DMS79 (cell line): ENCODE data around the gene FBLN2.

Experiments used
- DNase-seq: peaks from one replicate; lab custom pipeline; 2025; lab: John Stamatoyannopoulos, UW

The FBLN2 gene

DNA sequence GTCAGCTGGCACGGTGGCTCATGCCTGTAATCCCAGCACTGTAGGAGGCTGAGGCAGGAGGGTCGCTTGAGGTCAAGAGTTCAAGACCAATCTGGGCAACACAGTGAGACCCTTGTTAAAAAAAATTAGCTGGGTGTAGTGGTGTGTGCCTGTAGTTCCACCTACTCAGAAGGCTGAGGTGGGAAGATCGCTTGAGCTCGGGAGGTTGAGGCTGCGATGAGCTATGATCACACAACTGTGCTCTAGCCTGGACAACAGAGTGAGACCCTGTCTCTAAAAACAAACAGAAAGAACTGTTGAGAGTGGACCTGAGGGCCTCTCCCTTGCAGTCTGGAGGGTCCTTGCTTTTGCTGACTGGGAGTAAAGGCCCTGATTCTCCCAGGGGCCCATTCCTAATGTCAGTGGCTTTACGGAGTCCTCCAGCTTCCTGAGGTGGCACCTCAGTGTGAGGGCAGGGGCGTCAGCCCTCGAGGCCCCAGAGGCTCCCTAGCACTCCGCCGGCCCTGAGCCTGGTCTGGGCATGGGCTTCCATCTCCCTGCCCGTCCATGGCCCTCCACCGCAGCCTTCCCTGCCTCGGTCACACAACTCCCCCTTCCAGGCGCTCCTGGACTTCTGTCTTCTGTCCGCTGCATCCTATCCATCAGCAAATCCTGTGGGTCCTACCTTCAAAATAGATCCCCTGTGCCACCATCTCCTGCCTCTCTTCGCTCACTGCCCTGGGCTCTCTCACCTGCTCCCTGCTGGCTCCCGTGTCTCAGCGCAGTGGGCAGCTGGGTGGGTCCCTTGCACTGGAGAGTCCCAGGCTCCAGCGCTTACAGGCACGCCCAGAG is 19.0 kb downstream of the FBLN2 start:
- no peak for DNase-seq

DNA sequence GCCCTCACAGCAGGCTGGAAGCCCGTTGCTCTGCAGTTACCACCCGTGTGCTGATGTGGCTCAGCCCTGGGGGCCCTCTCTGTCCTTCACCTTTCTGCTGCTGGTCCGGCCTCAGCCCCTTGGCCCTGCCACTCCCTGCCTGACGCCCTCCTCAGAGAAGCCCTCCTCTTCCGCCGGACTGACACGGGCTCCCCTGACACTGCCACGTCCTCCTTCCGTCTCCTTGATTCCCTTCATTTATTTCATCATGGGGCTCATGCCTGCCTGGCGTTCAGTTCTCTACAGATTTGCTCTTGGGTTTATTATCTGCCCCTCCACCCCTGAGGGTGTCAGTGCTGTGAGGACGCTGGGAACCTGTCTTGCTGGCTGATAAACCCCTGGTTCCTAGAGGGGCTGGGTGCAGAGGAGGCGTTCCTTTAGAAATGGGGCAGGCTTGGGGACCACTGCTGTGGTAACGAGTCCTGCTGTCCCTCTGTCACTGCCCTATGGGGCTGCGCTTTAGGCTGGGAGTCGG is 19.6 kb downstream of the FBLN2 start:
- DNase-seq, result no peak

DNA sequence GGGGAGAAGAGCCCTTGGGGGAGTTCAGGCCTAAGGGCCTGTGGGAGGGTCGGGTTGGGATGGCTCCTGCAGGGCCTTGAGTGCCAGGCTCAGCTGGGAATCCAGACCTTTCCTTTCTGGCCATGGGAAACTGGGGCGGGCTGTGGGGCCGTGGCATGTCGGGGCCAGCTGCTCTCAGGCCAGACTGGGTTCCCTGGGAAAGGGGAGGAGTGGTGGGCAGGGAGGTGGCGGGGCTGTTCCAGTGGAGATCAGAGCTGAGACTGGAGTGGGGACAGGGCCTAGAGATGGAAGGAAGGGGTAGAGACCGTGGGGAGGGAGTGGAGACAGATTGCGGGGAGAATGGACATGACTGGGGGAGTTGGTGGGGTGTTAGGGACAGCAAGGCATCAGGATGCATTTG is 20.3 kb downstream of the FBLN2 start:
- no peak for DNase-seq

DNA sequence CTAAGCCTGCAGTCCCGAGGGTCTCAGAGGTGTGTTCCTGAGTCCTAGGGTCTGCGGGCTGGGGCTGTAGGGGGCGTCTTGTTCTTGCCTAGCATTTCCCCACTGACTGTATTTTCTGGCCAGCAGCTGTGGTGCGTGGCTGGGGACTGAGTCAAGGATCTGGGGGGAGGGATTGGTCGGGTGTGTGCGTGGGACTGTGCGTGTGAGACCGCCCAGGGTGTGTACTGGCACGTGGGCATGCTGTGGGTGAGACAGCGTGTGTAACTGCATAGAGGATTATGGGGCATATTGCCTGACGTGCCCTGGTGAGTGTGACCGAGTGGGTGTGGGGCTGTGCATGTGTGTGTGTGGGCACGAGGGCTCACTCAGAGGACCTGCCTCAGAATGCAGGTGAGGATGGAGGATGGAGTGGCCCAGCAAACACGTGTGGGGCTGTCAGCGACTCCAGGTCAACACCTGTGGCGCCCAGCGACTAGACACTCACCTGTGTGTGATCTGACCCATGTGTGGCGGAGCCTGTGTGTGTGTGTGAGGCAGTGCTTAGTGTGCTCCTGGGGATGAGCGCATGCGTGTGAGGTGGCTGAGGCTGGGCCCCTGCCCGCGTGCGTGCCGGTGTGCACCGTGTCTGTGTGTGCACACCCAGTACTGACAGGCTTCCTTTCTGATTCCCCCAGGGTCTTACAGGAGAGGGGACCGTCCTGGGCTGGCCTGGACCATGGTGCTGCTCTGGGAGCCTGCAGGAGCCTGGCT is 20.9 kb downstream of the FBLN2 start:
- DNase-seq, result no peak

DNA sequence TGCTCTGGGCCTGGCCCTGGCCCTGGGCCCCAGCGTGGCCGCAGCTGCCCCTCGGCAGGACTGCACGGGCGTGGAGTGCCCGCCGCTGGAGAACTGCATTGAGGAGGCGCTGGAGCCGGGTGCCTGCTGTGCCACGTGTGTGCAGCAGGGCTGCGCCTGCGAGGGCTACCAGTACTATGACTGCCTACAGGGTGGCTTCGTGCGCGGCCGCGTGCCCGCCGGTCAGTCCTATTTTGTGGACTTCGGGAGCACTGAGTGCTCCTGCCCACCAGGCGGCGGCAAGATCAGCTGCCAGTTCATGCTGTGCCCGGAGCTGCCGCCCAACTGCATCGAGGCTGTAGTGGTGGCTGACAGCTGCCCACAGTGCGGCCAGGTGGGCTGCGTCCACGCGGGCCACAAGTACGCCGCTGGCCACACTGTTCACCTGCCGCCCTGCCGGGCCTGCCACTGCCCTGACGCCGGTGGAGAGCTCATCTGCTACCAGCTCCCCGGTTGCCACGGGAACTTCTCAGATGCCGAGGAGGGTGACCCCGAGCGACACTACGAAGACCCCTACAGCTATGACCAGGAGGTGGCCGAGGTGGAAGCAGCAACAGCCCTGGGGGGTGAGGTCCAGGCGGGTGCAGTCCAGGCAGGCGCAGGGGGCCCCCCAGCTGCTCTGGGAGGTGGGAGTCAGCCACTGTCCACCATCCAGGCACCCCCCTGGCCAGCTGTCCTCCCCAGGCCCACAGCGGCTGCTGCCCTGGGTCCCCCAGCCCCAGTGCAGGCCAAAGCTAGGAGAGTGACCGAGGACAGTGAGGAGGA is 21.7 kb downstream of the FBLN2 start:
- DNase-seq, result no peak

DNA sequence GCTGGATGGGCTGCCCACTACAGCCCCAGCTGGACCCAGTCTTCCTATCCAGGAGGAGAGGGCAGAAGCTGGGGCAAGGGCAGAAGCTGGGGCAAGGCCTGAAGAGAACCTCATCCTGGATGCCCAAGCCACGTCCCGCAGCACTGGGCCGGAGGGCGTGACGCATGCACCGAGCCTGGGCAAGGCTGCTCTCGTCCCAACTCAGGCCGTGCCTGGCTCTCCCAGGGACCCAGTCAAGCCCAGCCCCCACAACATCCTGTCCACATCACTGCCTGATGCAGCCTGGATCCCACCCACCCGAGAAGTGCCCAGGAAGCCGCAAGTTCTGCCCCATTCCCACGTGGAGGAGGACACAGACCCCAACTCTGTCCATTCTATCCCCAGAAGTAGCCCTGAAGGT is 22.3 kb downstream of the FBLN2 start:
- no peak for DNase-seq

DNA sequence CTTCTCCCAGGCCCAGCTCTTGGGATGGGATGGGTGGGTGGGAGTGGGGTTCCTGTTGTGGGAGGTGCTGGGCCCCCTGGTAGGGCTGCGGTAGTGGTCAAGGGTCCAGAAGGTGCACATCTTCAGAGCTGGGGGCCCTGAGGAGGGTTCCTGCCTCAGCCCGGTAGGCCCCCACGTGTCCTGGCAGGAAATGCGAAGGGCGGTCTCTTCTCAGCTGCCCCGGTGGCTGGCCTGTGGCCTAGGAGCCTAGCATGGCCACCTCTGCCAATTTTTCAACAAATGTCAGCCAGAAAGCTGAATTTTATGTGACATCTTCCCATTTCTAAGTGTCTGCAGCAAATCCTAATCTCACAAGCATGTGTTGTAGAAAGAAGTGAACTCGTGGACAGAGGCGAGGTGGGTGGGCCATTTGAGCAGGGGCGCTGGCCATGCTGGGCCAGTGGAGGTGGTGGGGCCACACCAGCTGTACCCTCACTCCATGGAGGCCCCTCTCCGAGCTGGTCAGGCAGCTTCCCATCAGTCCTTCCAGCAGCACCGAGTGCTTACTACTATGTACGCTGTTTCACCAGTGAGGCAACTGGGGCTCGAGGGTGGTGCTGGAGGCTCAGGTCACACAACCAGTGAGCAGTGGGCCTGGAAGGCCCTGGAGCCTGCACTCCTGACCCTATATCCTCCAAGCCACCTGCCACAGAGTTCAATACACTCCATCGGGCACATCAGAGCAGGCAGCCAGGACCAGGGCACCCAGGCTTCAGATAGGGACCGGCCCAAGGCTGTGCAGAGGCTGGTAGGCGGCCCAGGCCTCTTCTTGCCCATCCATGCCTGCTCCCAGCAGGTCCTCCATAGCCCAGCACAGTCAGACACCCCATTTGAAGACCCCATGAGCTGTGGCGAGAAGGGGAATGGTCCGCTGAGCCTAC is 23.2 kb downstream of the FBLN2 start:
- DNase-seq, result no peak

DNA sequence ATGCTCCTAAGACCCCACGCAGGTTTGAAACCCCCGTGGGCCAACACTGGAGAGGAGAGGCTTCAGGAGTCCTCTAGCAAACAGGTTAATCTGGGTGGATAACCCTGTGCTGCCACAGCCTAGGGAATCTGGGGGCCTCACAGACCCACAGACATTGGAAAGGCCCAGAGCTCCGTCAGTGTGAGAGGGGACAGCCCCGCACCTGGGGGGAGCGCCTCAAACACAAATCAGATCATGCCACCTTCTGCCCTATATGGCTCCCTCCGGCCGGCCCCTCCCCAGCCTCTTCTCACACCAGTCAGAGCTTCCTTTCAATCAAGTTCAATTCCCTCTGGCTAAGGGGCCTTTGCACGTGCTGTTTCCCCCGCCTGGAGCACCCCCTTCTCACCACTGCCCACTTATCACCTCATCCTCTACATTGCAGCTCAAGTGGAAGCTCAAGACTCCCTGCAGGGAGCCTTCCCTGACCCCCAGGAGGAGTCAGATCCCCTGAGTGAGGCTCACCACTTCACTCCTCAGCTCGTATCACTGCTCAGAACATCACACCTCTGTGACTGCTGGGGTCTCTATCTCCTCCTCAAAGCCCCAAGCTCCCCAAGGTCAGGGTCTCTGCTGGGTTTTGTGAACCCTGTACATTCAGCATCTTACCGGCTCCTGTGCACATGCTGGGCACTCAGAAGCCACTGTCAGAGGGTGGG is 24.1 kb downstream of the FBLN2 start:
- DNase-seq, result no peak

DNA sequence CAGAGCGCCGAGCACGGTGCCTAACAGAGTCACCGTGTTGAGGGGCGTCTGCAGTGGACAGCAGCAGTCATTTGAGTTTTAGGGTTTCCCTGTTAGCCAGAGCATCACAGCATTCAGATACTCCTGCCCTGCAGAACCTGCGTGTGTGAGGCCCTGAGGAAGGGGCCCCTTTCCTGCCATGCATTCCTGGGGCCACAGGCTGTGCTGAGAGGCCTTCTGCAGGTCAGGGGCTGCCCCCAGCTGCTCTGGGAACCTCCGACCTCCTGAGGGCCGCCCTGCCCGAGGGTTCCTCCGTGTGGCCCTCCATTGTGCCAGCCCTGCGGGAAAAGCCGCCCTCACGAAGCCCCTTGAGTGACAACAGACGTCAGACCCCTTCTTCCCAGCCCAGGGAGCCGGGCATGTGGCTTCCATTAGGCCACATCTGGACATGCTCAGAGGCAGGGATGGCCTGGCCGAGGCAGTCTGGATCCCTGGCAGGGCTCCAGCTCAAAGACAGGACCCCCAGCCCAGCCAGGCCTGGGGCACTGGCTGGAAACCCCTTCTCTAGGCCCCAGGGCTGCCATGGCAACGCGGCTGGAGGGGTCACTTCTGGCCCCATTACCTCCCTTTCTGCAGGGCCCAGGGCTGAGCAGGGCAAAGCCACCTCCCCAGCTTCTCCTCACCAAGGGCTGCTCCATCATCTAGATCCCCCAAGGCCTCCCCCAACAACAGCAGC is 25.3 kb downstream of the FBLN2 start:
- DNase-seq, result no peak

DNA sequence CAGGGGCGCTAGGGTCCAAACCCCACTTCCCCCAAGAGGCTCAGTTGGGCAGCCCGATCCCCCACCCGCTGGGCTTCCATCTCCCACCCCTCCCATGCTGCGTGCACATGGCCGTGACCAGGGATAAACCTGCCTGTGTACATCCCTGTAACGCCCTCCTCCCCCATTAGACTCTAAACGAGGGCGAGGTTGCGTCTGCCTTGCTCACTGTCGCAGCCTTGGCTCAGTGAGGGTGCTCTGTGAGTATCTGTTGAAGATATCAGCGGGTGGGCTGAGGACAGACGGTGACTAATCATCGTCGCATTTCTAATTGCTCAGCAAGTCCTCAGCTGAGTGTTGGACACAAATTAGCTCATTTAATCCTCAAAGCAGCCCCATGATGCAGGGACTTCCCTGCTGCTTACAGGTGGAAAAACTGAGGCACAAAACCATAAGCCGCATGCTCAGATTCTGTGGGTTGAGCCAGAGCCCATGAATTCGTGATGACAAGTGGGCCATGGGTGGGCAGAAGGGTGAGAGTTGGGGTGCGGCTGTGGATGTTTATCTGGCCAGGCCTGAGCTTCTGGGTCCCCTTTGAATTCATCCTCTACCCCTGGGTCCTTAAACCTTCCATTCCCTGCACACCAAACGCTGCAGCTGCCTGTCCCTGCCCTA is 26.0 kb downstream of the FBLN2 start:
- DNase-seq, result no peak

DNA sequence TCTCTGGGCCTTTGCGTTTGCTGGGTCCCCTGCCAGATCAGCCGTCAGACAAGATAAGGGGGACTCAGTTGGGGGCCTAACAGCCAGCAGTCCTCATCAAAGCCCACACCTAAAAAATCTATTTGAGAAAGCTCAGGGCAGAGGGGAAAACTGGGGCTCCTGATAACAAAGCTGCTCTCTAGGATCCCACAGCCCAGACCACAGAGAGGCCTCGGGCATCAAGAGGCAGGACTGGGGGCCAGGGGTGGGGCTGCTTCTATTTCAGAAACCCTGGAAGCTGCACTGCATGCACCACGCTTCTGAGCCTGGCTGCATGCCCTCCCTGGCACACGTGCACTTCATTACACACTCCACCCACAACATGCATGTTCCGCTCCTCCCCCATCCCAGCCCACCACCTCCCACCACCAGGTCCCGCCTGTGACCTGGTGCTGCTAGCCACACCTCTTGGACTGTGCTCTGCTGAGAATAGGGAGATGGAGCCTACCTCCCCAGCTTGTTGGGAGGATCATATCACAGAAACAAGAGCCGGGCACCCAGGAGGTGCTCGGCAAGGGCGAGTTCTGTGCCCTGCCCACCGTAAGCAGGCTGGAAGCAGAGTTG is 26.6 kb downstream of the FBLN2 start:
- no peak for DNase-seq

DNA sequence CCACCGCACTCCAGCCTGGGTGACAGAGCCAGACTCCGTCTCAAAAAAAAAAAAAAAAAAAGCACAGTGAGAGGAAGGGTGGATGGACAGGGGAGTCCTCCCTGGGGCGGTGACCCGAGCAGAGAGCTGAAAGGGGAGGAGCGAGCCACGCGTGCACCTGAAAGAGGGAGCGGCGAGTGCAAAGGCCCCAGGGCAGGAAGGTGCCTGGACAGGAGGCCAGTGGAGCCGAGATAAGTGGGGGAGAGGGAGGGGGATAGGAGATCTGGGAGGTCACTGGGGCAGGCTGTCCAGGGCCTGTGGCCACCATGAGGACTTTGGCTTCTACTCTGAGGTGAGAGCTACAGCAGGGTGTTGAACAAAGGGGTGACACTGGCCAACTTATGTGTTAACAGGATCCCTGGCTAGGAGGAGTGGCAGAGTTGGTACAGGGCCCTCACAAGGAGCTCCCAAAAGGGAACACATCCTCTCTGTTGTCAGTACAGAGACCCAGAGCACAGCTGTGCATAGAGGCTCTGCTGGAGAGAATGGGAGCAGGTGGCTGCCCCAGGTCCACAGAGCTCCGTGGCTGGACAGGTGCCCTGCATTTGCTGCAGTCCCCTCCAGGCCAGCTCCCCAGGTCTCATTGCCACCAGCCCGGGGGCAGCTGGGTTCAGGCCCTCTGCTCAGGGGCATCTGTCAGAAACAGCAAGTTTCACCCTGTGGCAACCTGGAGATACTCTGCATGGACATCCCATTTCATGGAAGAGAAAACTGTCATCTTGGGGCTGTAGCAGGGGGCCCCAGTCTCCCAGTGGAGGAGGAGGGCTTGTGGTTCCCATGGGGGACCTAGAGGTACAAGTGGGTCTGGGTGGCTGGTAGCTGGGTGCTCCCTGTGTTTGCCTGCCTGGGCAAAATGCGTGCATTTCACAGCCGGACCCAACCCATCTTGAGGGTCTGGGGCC is 28.5 kb downstream of the FBLN2 start:
- no peak for DNase-seq

DNA sequence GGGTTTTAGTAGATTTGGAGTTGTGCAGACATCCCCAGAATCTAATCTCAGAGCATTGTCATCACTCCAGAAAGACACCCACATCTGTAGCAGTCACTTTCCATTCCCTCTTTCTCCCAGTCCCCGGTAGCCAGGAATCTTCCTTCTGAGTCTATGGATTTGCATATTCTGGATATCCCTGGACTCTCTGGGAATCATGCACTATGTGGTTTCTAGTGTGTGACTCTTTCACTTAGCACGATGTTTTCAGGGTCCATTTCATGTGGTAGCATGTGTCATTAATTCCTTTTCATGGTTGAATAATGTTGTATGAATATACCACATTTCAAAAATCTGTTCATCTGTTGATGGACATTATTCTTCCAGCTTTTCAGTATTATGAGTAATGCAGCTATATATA is 29.3 kb downstream of the FBLN2 start:
- no peak for DNase-seq

DNA sequence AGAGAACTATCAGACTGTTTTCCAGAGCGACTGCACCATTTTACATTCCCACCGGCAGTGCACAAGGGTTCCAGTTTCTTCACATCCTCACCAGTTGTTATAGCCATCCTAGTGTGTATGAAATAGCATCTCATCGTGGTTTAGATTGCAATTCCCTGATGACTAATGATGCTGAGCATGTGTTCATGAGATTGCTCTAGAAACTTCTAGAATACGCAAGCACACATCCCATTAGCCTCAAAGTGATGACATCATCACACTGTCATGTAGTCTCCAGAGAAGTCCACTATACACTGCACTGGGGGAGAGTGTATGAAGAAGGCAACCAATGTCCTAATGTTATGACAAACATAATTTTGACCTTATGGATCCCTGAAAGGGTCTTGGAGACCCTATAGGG is 30.1 kb downstream of the FBLN2 start:
- no peak for DNase-seq

DNA sequence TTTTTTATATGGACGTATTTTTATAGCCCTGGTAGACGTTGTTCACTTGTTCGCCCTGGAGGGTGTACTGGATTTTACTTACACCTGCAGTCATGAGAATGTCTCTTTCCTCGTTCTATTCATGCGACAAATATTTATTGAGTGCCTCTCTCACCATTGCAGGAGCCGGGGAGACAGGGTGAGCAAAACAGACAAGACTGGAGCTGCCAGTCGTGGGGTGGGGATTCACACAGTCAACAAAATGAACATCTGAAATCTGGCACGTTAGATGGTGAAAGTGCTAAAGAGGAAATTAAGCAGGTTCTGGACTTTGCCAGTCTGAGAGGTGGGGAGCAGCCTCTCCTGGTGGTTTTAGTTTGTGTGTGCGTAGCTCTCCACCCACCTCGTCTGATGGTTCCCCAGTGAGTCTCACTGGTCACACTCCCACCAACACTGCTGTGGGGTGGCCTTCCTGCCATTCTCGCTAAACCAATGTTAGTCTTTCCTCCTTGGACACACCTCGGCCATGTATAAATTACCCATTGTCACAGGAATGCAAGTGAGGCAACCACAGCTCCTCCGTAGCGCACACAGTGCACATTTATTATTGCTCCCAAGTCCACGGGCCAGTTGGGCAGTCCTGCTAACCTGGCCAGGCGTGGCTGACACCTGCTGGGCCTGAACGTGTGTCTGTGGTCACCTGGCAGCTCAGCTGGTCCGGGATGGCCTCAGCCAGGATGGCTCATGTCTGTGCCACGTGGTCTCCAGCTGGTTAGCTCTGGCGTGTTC is 31.5 kb downstream of the FBLN2 start:
- DNase-seq, result no peak

DNA sequence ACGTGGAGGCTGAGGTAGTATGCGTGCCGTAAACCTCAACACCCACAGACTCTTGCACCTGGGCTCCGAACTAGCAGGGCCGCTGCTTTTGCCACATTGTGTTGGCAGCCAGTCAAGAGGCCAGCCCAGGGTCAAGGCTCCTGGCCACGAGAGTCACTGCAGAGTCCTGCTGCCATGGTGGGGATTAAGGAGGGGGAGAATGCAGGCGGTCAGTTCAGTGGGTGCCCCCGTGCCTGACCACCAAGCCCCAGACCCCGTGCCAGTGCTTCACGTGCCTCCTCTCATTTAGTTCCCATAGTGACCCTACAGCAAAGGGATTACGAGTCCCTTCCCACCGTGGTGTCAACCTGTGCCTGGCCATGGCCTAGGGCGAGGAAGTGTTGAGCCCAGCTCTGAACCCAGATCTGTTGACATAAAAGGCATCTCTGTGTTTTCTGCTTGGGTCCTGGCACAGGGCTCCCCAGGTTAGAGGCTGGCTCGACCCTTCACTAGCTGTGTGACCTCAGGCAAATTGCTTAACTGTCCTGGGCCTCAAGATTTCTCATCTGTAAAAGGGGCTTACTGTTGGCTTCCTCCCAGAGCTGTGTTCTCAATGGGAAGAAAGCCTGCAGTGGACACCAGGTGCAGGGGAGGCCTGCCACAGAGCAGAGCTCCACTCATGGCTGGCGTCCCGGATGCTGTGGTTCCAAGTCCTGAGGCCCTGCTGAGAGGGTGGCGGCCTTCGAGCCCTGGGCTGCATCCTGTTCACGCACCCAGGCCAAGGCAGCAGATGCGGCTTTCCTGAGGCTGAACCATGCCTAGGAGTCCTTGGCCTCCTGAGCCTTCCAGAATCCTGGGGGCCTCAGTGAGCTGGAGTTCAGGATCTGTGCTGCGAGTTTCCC is 32.8 kb downstream of the FBLN2 start:
- DNase-seq, result no peak
